ENCODE results near the gene RPL22.

RPL22 gene

GRCh38 chr1:6171548-6172124, 27.8 kb downstream of the RPL22 start:
- DNase-seq: peak; percentile 15

GRCh38 chr1:6170742-6171201, 28.6 kb downstream of the RPL22 start:
- DNase-seq: no peak

- DNase-seq: no peak
Measured at GRCh38 chr1:6170116-6170741, 29.2 kb downstream of the RPL22 start.

- no peak for DNase-seq
Measured at GRCh38 chr1:6168947-6169586, 30.3 kb downstream of the RPL22 start.

GRCh38 chr1:6167391-6168303, 31.7 kb downstream of the RPL22 start:
- no peak for DNase-seq

GRCh38 chr1:6166655-6167390, 32.6 kb downstream of the RPL22 start:
- no peak for DNase-seq

GRCh38 chr1:6166221-6166620, 33.2 kb downstream of the RPL22 start:
- no peak for DNase-seq

GRCh38 chr1:6165441-6165985, 33.9 kb downstream of the RPL22 start:
- no peak for DNase-seq

GRCh38 chr1:6165027-6165426, 34.4 kb downstream of the RPL22 start:
- no peak for DNase-seq

GRCh38 chr1:6163973-6164617, 35.3 kb downstream of the RPL22 start:
- no peak for DNase-seq

- no peak for DNase-seq
Measured at GRCh38 chr1:6163191-6163972, 36.0 kb downstream of the RPL22 start.

- DNase-seq: no peak
Measured at GRCh38 chr1:6162773-6163172, 36.6 kb downstream of the RPL22 start.

GRCh38 chr1:6162341-6162740, 37.1 kb downstream of the RPL22 start:
- DNase-seq: no peak

GRCh38 chr1:6158181-6158580, 41.2 kb downstream of the RPL22 start:
- DNase-seq: no peak

- no peak for DNase-seq
Measured at GRCh38 chr1:6157528-6158174, 41.7 kb downstream of the RPL22 start.

- no peak for DNase-seq
Measured at GRCh38 chr1:6157132-6157527, 42.3 kb downstream of the RPL22 start.

GRCh38 chr1:6154525-6155319, 44.7 kb downstream of the RPL22 start:
- DNase-seq: no peak

GRCh38 chr1:6152882-6153281, 46.5 kb downstream of the RPL22 start:
- DNase-seq: no peak

GRCh38 chr1:6152181-6152580, 47.2 kb downstream of the RPL22 start:
- no peak for DNase-seq

All from fibroblast of skin of scalp (primary cell).